Calu3 (cell line): ENCODE results near the gene SLC16A10. TPM values are rescaled to one million over a fixed set of nuclear protein-coding genes. Genes with fewer than 3 reads are reported as not detected.
A peak's percentile ranks its signal among the peaks of the same experiment; 100 is the strongest.

Experiments used
- BruUV-seq: library from RNA; stranded (reverse); fragments of 400-500 nt; replicated peaks from 2 replicates; lab custom pipeline; 2021; lab: Mats Ljungman, UMichigan
- CTCF ChIA-PET: fragments of 300-600 bp; sonication (Branson Sonifier 250); formaldehyde crosslinking; loops from one replicate; lab custom pipeline; 2022; ENCODE audit warnings: antibody characterized with exemption; lab: Charles Lee
- DNase-seq: peaks from one replicate; pipeline ENCODE4 v3.0.0; 2022
- H3K27ac Mint-ChIP-seq: one replicate; pipeline ENCODE4 v1.8.0; 2022; ENCODE audit warnings: mixed read lengths; ENCODE audit not compliant: unreplicated experiment
- H3K27me3 Mint-ChIP-seq: one replicate; pipeline ENCODE4 v1.8.0; 2022; ENCODE audit warnings: mixed read lengths; ENCODE audit not compliant: unreplicated experiment
- H3K36me3 Mint-ChIP-seq: one replicate; pipeline ENCODE4 v1.8.0; 2022; ENCODE audit warnings: mild to moderate bottlenecking, moderate library complexity, mixed read lengths; ENCODE audit not compliant: insufficient read depth, unreplicated experiment
- H3K4me1 Mint-ChIP-seq: one replicate; pipeline ENCODE4 v1.8.0; 2022; ENCODE audit warnings: mild to moderate bottlenecking, low read depth, mixed read lengths; ENCODE audit not compliant: unreplicated experiment
- H3K4me3 Mint-ChIP-seq: one replicate; pipeline ENCODE4 v1.8.0; 2022; ENCODE audit warnings: mild to moderate bottlenecking, low read depth, moderate library complexity, mixed read lengths; ENCODE audit not compliant: unreplicated experiment
- H3K9me3 Mint-ChIP-seq: one replicate; pipeline ENCODE4 v1.8.0; 2022; ENCODE audit warnings: low read depth, mixed read lengths; ENCODE audit not compliant: unreplicated experiment
- intact Hi-C: fragments of 100-400 bp; cut with micrococcal nuclease; formaldehyde crosslinking; loops from one replicate; pipeline ENCODE4 v1.10.0; 2022; ENCODE audit not compliant: unreplicated experiment
- total RNA-seq: library from RNA; stranded (reverse); gene quantifications from 2 replicates; pipeline ENCODE4 v1.2.3, GENCODE V29; 2022
- TF ChIP-seq, protein P1 (sequence below): fragments of 200-600 bp; IDR thresholded peaks from one replicate; pipeline ENCODE4 v1.8.0; 2022; ENCODE audit warnings: antibody characterized with exemption; ENCODE audit not compliant: unreplicated experiment

Gene SLC16A10
- total RNA-seq, 1 experiment from 2014 or later: 2.6 TPM

DNA sequence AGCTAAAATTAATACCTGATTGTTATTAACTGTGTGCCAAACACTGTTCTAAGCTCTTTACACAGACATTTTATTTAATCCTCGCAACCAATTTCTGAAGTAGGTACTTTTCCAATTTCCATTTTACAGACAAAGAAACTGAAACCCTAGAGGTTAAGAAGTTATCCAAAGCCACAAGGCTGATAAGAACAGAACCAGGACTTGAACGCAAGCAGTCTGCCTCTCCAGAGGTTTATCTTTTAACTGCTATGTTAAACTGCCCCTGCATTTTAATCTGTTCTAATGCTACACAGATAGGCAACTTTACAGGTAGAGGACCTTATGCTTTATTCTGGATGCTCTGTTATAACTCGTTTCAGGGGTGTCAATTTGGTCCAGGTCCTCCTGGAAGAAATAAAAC, 118.2 kb downstream of the SLC16A10 start:
- BruUV-seq: no TSS peak
- TF ChIP-seq, protein P1, sequence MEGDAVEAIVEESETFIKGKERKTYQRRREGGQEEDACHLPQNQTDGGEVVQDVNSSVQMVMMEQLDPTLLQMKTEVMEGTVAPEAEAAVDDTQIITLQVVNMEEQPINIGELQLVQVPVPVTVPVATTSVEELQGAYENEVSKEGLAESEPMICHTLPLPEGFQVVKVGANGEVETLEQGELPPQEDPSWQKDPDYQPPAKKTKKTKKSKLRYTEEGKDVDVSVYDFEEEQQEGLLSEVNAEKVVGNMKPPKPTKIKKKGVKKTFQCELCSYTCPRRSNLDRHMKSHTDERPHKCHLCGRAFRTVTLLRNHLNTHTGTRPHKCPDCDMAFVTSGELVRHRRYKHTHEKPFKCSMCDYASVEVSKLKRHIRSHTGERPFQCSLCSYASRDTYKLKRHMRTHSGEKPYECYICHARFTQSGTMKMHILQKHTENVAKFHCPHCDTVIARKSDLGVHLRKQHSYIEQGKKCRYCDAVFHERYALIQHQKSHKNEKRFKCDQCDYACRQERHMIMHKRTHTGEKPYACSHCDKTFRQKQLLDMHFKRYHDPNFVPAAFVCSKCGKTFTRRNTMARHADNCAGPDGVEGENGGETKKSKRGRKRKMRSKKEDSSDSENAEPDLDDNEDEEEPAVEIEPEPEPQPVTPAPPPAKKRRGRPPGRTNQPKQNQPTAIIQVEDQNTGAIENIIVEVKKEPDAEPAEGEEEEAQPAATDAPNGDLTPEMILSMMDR: no peak
- H3K27me3 Mint-ChIP-seq: no peaks in the 10 kb centered on the region
- H3K4me3 Mint-ChIP-seq: no peak overlapping the region
- H3K9me3 Mint-ChIP-seq: no peaks in the 10 kb centered on the region
- no peaks in the 10 kb centered on the region for H3K36me3 Mint-ChIP-seq
- CTCF ChIA-PET: interaction anchor here (0.6 kb wide), 1 partner anchor 390 kb away, joined by 4 read pairs; no protein-coding TSS in a partner anchor
- peaks cover 9% of the 10 kb centered on the region for H3K4me1 Mint-ChIP-seq
- intact Hi-C loops: no loop called here
- no peak overlapping the region for H3K27ac Mint-ChIP-seq
- DNase-seq: no peak

DNA sequence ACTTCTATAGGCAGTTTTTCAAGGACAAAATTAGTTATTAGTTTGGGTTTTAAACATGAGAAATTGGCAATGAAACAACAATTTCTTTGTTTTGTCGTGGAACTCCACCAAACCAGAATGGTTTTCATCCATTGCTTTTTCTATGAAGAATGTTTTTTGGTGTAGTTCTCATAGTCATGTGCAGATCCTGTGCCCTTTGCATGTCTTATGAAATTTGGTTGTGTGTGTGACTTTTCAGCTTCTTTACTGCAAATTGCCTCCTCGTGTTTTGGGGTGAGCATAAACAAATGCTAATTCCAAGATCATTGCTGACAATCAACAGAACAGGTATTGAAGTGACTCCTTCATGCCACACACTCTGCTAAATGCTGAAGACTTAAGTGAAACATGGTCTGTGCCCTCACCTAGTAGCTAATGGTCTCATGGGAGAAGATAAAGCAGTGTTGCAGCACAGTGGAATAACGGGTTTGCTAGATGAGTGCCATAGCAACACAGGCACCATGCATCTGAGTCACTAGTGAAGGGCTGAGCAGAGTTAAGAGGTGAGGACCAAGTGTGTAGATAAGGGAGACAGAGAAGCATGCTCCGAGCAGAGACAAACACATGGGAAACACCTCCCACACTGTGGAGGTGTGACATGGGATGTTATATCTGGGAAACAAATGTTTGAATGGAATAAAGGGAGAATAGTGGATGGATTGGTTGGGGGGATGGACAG, 120.0 kb downstream of the SLC16A10 start:
- CTCF ChIA-PET: interaction anchor here (0.7 kb wide), 1 partner anchor 513 kb away, joined by 3 read pairs; no protein-coding TSS in a partner anchor
- no peaks in the 10 kb centered on the region for H3K27me3 Mint-ChIP-seq
- no peaks in the 10 kb centered on the region for H3K9me3 Mint-ChIP-seq
- no peak for DNase-seq
- TF ChIP-seq, protein P1: no peak
- BruUV-seq: no TSS peak
- no peak overlapping the region for H3K4me3 Mint-ChIP-seq
- H3K36me3 Mint-ChIP-seq: no peaks in the 10 kb centered on the region
- no peak overlapping the region for H3K27ac Mint-ChIP-seq
- no peaks in the 10 kb centered on the region for H3K4me1 Mint-ChIP-seq
- intact Hi-C loops: no loop called here

DNA sequence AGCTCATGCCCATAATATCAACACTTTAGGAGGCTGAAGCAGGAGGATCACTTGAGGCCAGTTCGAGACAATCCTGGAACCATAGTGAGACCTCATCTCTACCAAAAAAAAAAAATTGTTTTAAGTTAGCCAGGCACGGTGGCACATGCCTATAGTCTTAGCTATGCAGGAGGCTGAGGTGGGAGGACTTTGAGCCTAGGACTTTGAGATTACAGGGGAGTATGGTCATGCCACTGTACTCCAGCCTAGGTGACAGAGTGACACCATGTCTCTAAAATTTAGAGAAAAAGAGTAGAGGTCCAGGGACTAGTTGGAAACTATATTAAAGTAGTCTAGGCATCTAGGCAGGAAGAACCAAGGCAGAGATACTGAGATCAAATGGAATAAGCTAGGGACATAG, 121.6 kb downstream of the SLC16A10 start:
- TF ChIP-seq, protein P1: no peak
- no peak overlapping the region for H3K4me3 Mint-ChIP-seq
- H3K27me3 Mint-ChIP-seq: no peaks in the 10 kb centered on the region
- no TSS peak for BruUV-seq
- no peaks in the 10 kb centered on the region for H3K9me3 Mint-ChIP-seq
- no peak overlapping the region for H3K27ac Mint-ChIP-seq
- no peaks in the 10 kb centered on the region for H3K36me3 Mint-ChIP-seq
- intact Hi-C loops: no loop called here
- no peak for DNase-seq
- no peaks in the 10 kb centered on the region for H3K4me1 Mint-ChIP-seq
- CTCF ChIA-PET: interaction anchor here (2.8 kb wide), 1 partner anchor 151 kb away, joined by 17 read pairs; no protein-coding TSS in a partner anchor

DNA sequence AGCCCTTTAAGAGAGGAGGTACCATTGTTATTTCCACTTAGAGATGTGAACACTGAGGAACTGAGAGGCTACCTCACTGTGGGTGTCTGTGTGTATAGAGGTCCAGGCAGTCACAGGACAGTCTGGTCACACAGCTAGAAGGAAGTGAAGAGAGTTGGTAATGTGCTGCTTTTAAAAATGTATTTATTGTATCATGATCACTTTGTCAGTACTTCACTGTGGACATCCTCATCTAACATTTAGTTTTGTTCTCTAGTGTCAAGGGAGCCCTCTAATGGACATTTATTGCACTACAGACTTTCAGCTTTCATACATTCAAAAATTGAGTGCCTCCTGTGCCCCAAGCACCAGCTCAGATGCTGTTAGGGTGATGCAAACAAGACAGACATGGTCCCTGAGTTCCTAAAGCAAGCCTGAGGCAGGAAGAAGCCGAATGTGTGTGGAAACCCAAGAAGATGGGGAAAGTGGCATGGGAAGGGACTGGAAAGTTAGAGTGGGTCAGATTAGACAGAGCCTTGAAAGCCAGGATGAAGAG, 123.0 kb downstream of the SLC16A10 start:
- Mint-ChIP-seq H3K9me3 (no peaks in the 10 kb centered on the region), H3K36me3 (no peaks in the 10 kb centered on the region), H3K4me1 (no peaks in the 10 kb centered on the region), H3K27ac (no peak overlapping the region), H3K27me3 (no peaks in the 10 kb centered on the region), H3K4me3 (no peak overlapping the region)
- DNase-seq: peak; percentile 38
- TF ChIP-seq, protein P1: peak; percentile 53
- CTCF ChIA-PET: interaction anchor here (0.5 to 2.8 kb wide), 6 partner anchors 89 to 199 kb away, joined by 3 to 17 read pairs (median 6); no protein-coding TSS in a partner anchor
- BruUV-seq: no TSS peak
- intact Hi-C loops: loop anchor here (1.0 to 5.0 kb wide), 3 partner anchors 153 to 199 kb away; no protein-coding TSS in a partner anchor
